Measurements from ENCODE around the gene FMN1. TPM values are rescaled to one million over a fixed set of nuclear protein-coding genes. Genes with fewer than 3 reads are reported as not detected.

Gene FMN1
- total RNA-seq, 1 donor from 2014 or later: 1.6 TPM

DNA sequence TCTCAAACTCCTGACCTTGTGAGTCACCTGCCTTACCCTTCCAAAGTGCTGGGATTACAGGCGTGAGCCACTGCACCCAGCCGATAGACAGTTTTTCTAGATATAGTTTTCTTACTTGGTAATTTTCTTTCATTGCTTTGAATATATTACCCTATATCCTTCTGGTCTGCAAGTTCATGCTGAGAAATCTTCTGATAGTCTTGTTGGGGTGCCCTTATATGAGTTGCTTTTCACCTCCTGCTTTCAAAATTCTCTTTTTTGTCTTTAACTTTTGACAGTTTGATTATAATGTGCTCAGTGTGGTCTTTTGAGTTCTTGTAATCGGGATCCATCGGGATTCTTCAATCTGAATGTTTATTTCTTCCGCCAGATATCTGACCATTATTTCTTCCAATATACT lies 259.4 kb downstream of the FMN1 start:
- Mint-ChIP-seq H3K27me3 (ENCODE audit: low read depth) (peaks cover 4% of the 10 kb centered on the region), H3K4me3 (no peak overlapping the region), H3K9me3 (peaks cover 28% of the 10 kb centered on the region), H3K27ac (no peak overlapping the region), H3K4me1 (no peaks in the 10 kb centered on the region), H3K36me3 (peaks cover 3% of the 10 kb centered on the region)
- TF ChIP-seq CTCF (IDR thresholded peaks at IDR 0.05; ENCODE audit: unreplicated experiment): no peak
- DNase-seq (ENCODE audit: low spot score in 2 of 2, unreplicated experiment in 2 of 2): no peak

DNA sequence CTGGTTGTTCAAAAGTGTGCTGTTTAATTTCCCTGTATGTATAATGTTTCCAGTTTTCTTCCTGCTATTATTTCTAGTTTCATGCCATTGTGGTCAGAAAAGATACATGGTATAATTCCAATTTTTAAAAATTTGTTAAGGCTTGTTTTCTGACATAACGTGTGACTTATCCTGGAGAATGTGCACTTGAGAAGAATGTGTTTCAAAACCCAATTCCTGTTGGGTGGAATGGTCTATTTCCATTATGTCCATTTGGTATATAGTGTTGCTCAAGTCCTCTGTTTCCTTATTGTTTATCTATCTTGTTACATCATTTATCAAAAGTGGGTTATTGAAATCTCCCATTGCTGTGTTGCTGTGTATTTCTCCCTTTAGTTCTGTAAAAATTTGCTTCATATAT lies 261.3 kb downstream of the FMN1 start:
- Mint-ChIP-seq H3K4me1 (no peaks in the 10 kb centered on the region), H3K27ac (no peak overlapping the region), H3K4me3 (no peak overlapping the region), H3K9me3 (peaks cover 28% of the 10 kb centered on the region), H3K27me3 (ENCODE audit: low read depth) (peaks cover 4% of the 10 kb centered on the region), H3K36me3 (peaks cover 3% of the 10 kb centered on the region)
- no peak for TF ChIP-seq CTCF (IDR thresholded peaks at IDR 0.05; ENCODE audit: unreplicated experiment)
- DNase-seq (ENCODE audit: low spot score in 2 of 2, unreplicated experiment in 2 of 2): no peak

DNA sequence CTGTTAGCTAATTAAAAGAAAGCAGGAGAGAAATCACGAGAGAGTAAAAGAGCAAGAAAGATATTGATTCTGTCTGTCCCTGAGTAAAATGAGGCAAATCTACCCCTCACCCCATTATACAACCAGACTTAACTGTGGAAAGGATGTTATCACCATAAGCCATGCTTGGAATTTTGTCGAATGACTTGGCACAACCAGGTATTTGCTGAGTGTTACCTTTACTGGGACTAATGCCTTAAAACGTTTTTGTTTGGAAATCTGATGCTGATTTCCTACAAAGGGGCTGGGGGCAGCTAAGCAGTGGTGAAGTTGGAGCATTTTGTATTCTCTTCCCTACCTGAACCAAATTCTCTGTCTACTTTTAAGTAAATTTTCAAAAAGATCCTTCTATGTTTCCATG lies 265.6 kb downstream of the FMN1 start:
- Mint-ChIP-seq H3K36me3 (no peaks in the 10 kb centered on the region), H3K27me3 (ENCODE audit: low read depth) (no peaks in the 10 kb centered on the region), H3K4me1 (no peaks in the 10 kb centered on the region), H3K27ac (no peak overlapping the region), H3K9me3 (peaks cover 15% of the 10 kb centered on the region), H3K4me3 (no peak overlapping the region)
- DNase-seq (ENCODE audit: low spot score in 2 of 2, unreplicated experiment in 2 of 2): no peak
- TF ChIP-seq CTCF (IDR thresholded peaks at IDR 0.05; ENCODE audit: unreplicated experiment): no peak

DNA sequence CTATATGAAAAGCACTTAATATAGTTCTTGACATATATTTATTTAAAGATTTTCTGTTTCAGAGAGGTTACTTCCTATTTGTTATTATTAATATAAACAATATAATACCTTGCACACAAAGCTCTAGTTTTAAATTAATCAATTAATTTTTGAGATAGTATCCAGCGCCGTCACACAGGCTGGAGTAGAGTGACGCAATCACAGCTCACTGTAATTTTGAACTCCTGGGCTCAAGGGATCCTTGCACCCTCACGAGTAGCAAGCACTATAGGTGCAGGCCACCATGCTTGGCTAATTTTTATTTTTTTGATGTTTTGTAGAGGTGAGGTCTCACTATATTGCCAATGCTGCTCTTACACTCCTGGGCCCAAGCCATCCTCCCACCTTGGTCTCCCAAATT lies 267.4 kb downstream of the FMN1 start:
- no peaks in the 10 kb centered on the region for H3K27me3 Mint-ChIP-seq (ENCODE audit: low read depth)
- H3K27ac Mint-ChIP-seq: no peak overlapping the region
- TF ChIP-seq CTCF (IDR thresholded peaks at IDR 0.05; ENCODE audit: unreplicated experiment): no peak
- no peaks in the 10 kb centered on the region for H3K36me3 Mint-ChIP-seq
- peaks cover 15% of the 10 kb centered on the region for H3K9me3 Mint-ChIP-seq
- no peaks in the 10 kb centered on the region for H3K4me1 Mint-ChIP-seq
- no peak overlapping the region for H3K4me3 Mint-ChIP-seq
- DNase-seq (ENCODE audit: low spot score in 2 of 2, unreplicated experiment in 2 of 2): no peak

DNA sequence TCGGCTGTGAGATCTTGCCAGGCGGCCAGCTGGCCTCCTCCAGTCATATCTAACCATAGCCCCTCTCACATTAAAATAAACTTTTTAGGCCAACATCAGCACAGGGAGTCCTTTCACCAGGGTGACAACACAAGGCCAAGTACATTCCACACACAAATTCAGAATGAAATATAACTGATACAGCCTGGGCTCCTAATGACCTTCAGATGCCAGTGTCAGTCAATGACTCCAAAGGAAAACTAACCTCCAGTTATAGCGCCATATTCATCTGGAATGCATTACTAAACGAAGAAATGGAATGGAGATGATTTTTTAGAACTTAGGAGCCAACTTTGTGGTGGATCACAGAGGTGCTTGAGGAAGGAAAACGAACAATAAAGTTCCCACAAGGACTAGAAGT lies 271.3 kb downstream of the FMN1 start:
- Mint-ChIP-seq H3K4me3 (no peak overlapping the region), H3K27me3 (ENCODE audit: low read depth) (no peaks in the 10 kb centered on the region), H3K36me3 (no peaks in the 10 kb centered on the region), H3K4me1 (no peaks in the 10 kb centered on the region), H3K9me3 (no peaks in the 10 kb centered on the region), H3K27ac (no peak overlapping the region)
- TF ChIP-seq CTCF (IDR thresholded peaks at IDR 0.05; ENCODE audit: unreplicated experiment): no peak
- no peak for DNase-seq (ENCODE audit: low spot score in 2 of 2, unreplicated experiment in 2 of 2)

DNA sequence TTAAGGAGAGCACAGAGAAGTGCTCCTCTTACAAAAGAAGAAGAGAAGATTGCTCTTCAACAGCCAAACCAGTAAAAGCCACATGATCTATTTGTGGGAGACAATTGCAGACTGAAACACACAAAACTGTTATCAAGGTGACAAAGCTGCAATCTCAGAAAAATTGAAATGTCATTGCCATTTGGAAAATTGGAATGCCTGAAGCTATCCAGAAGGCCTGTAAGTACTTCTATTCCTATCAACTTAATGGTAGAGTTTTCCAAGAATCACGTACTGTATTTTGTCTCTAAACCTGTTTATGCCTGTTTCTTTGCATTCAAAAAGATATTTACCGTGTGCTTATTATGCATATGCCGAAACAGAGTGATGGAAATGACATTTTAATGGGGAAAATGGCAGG lies 272.0 kb downstream of the FMN1 start:
- TF ChIP-seq CTCF (IDR thresholded peaks at IDR 0.05; ENCODE audit: unreplicated experiment): no peak
- H3K27me3 Mint-ChIP-seq (ENCODE audit: low read depth): no peaks in the 10 kb centered on the region
- no peak overlapping the region for H3K27ac Mint-ChIP-seq
- H3K9me3 Mint-ChIP-seq: no peaks in the 10 kb centered on the region
- H3K36me3 Mint-ChIP-seq: no peaks in the 10 kb centered on the region
- no peak overlapping the region for H3K4me3 Mint-ChIP-seq
- no peaks in the 10 kb centered on the region for H3K4me1 Mint-ChIP-seq
- no peak for DNase-seq (ENCODE audit: low spot score in 2 of 2, unreplicated experiment in 2 of 2)

Measured in mesothelial cell of epicardium (in vitro differentiated cells).